ENCODE measurements around the gene DDX1.
"Not testable (repeated sequence)": the region's sequence is repeated elsewhere in the genome, so short reads cannot be mapped to it uniquely, and the experiment has no call there.

Gene DDX1

GRCh38 chr2:15591692-15592463 lies at the start of gene DDX1:
DDX1 (plus strand) TSS chr2:15591868; CDS start chr2:15591934, 66 bp downstream.
- peak within 1 kb of the TSS; percentile 87 for H3K4me3 ChIP-seq (ENCODE audit: control insufficient read depth, low read depth, low read length)
- DNase-seq (ENCODE audit: low read depth), result peak; percentile 41
- TF ChIP-seq, protein P1, sequence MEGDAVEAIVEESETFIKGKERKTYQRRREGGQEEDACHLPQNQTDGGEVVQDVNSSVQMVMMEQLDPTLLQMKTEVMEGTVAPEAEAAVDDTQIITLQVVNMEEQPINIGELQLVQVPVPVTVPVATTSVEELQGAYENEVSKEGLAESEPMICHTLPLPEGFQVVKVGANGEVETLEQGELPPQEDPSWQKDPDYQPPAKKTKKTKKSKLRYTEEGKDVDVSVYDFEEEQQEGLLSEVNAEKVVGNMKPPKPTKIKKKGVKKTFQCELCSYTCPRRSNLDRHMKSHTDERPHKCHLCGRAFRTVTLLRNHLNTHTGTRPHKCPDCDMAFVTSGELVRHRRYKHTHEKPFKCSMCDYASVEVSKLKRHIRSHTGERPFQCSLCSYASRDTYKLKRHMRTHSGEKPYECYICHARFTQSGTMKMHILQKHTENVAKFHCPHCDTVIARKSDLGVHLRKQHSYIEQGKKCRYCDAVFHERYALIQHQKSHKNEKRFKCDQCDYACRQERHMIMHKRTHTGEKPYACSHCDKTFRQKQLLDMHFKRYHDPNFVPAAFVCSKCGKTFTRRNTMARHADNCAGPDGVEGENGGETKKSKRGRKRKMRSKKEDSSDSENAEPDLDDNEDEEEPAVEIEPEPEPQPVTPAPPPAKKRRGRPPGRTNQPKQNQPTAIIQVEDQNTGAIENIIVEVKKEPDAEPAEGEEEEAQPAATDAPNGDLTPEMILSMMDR (IDR thresholded peaks at IDR 0.05; ENCODE audit: control insufficient read depth, insufficient read depth, low read depth, low read length, missing control alignments), result no peak

GRCh38 chr2:15542269-15542668 lies 49.4 kb upstream of the DDX1 start:
- not testable (repeated sequence) for H3K4me3 ChIP-seq (ENCODE audit: control insufficient read depth, low read depth, low read length); DNase-seq (ENCODE audit: low read depth)

- TF ChIP-seq, protein P1 (IDR thresholded peaks at IDR 0.05; ENCODE audit: control insufficient read depth, insufficient read depth, low read depth, low read length, missing control alignments), result no peak
- H3K4me3 ChIP-seq (ENCODE audit: control insufficient read depth, low read depth, low read length), result no peak overlapping the region
- DNase-seq (ENCODE audit: low read depth), result no peak
Measured at GRCh38 chr2:15543053-15543452, 48.6 kb upstream of the DDX1 start.

DNA sequence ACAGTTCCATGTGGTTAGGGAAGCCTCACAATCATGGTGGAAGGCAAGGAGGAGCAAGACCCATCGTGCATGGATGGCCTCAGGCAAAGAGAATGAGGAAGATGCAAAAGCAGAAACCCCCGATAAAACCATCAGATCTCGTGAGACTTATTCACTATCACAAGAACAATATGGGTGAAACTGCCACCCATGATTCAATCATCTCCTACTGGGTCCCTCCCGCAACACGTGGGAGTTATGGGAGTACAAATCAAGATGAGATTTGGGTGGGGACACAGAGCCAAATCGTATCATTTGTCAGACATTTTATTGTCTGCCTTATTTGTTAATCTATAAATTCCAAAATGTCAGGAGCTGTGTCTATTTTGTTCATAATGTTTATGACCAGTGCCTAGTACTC lies 48.1 kb upstream of the DDX1 start:
- TF ChIP-seq, protein P1 (IDR thresholded peaks at IDR 0.05; ENCODE audit: control insufficient read depth, insufficient read depth, low read depth, low read length, missing control alignments), result no peak
- no peak for DNase-seq (ENCODE audit: low read depth)
- no peak overlapping the region for H3K4me3 ChIP-seq (ENCODE audit: control insufficient read depth, low read depth, low read length)

DNA sequence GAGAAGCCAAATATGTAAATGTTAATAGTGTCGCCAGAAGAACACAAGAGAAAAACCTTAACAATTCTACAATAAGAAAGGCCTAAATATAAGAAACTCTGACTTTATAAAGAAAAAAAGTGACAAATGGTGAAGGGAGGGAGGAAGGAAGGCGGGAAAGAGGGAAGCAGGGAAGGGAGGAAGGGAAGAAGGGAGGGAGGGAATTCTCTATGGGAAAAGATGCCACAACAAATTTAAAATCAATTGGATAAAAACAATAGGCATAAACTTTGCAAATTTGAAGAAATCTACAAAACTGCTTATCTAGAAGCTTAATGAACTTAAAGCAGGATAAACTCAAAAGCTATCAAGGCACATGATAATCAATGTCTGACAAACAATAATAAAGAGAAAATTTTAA lies 47.4 kb upstream of the DDX1 start:
- TF ChIP-seq, protein P1 (IDR thresholded peaks at IDR 0.05; ENCODE audit: control insufficient read depth, insufficient read depth, low read depth, low read length, missing control alignments), result no peak
- no peak for DNase-seq (ENCODE audit: low read depth)

DNA sequence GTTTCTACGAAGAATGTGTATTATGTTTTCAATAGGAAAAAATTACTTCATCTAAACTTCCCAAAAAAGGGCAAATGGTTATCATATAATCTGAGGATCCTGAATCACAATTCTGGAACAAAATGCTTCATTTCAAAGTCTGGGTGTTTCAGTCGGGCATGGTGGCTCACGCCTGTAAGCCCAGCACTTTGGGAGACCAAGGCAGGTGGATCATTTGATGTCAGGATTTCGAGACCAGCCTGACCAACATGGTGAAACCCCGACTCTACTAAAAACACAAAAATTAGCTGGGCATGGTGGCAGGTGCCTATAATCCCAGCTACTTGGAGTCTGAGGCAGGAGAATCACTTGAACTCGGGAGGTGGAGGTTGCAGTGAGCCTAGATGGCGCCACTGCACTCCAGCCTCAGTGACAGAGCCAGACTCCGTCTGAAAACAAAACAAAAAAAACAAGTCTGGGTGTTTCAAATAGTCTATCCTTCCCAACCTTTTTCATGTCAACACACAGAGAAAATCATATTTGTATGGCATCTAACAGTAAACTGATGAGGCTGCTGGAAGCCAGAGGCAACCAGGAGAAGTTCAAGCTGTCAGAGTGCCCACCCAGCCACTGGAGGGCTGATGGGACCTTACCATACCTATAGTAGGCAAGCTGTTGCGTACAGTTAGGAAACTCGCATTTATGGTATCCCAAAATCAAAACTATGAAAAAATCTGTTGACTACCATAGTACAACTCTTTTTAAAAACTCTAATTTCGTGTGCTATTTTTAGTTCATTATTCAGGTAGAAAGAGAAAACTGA lies 45.2 kb upstream of the DDX1 start:
- H3K4me3 ChIP-seq (ENCODE audit: control insufficient read depth, low read depth, low read length), result no peak overlapping the region
- DNase-seq (ENCODE audit: low read depth), result no peak
- TF ChIP-seq, protein P1 (IDR thresholded peaks at IDR 0.05; ENCODE audit: control insufficient read depth, insufficient read depth, low read depth, low read length, missing control alignments), result peak; percentile 15

More for the DNA sequence above, 47.4 kb upstream of the DDX1 start:
- no peak overlapping the region for H3K4me3 ChIP-seq (ENCODE audit: control insufficient read depth, low read depth, low read length)

Data from AG09309 (cell line).